Transverse colon (tissue), 4 donors: ENCODE data around the gene STIM1. TPM values are rescaled to one million over a fixed set of nuclear protein-coding genes. Genes with fewer than 3 reads are reported as not detected.
A peak's percentile ranks its signal among the peaks of the same experiment; 100 is the strongest.

Experiments used
- DNase-seq: peaks from one replicate; pipeline ENCODE4 v3.0.0-alpha.2; 2019
- H3K27ac ChIP-seq, 4 donors: fragments of 200-600 bp; sonication (generic); 2 replicates each; pipeline ENCODE4 v1.5.1; 2016 to 2018; ENCODE audit warnings: inconsistent platforms in 4 of 4
- H3K27me3 ChIP-seq: fragments of 200-600 bp; sonication (generic); 2 replicates; pipeline ENCODE4 v1.5.1; 2017; ENCODE audit warnings: inconsistent platforms
- H3K36me3 ChIP-seq, 4 donors: fragments of 200-600 bp; sonication (generic); 2 replicates each; pipeline ENCODE4 v1.5.1; 2017 to 2019; ENCODE audit warnings: inconsistent platforms in 4 of 4
- H3K4me1 ChIP-seq, 4 donors: fragments of 200-600 bp; sonication (generic); 2 replicates each; pipeline ENCODE4 v1.5.1; 2017 to 2020; ENCODE audit warnings: inconsistent platforms in 4 of 4
- H3K4me3 ChIP-seq, 4 donors: fragments of 200-600 bp; sonication (generic); 1 replicate in 1 of 4; 2 replicates in 3 of 4; pipeline versions ENCODE4 v1.5.1 to v1.6.1; 2017 to 2019; ENCODE audit warnings: inconsistent platforms in 4 of 4
- H3K9me3 ChIP-seq, 2 donors: fragments of 200-600 bp; sonication (generic); 2 replicates each; pipeline ENCODE4 v1.5.1; 2017 to 2019; ENCODE audit warnings: inconsistent platforms in 2 of 2
- EP300 ChIP-seq: sonication (generic); formaldehyde crosslinking; IDR thresholded peaks from one replicate; pipeline ENCODE4 v1.6.1; 2017; ENCODE audit warnings: antibody characterized with exemption, low read depth
- POLR2A ChIP-seq: fragments of 450-650 bp; IDR thresholded peaks from one replicate; pipeline ENCODE4 v1.6.1; 2016; ENCODE audit warnings: antibody characterized with exemption, mild to moderate bottlenecking, moderate library complexity
- POLR2AphosphoS5 ChIP-seq, 3 donors: sonication (generic); formaldehyde crosslinking; IDR thresholded peaks; one replicate each; pipeline ENCODE4 v1.6.1; 2016; ENCODE audit warnings: antibody characterized with exemption in 3 of 3
- WGBS, 2 donors: methylation state at CpG; one replicate each; pipeline ENCODE4 v1.1.5; 2018; ENCODE audit warnings: low coverage in 1 of 2; 5-methylcytosine and 5-hydroxymethylcytosine counted together
- in situ Hi-C, 4 donors: fragments of 200-750 bp; cut with MboI; loops; one replicate each; pipeline versions ENCODE4 v1.15.0 to v1.15.1; 2017; ENCODE audit warnings: low sequenced_read_pairs in 3 of 4, low pct_ligation_motif_present in 1 of 4, low pct_unique_long_range_greater_than_20kb in 1 of 4
- intact Hi-C: fragments of 100-400 bp; cut with DNase I; formaldehyde crosslinking; loops from one replicate; pipeline ENCODE4 v1.15.1; 2023; ENCODE audit warnings: low total_unique reads
- total RNA-seq, 4 donors: library from RNA; depleted of rRNA; stranded (reverse); fragments of >200 nt; gene quantifications; one replicate each; pipeline ENCODE4 v1.1.0, GENCODE V29; 2016
- TF ChIP-seq, protein P1 (sequence below), 5 experiments: fragments of 200-600 bp in 3 of 5; fragments of 450-650 bp in 2 of 5; sonication (generic) in 3 of 5; IDR thresholded peaks; 1 replicate in 2 of 5; 2 replicates in 3 of 5; pipeline ENCODE4 v1.5.1; 2016 to 2017; ENCODE audit warnings: antibody characterized with exemption in 5 of 5, inconsistent platforms in 3 of 5, mild to moderate bottlenecking in 2 of 5, moderate library complexity in 1 of 5

Gene STIM1
- total RNA-seq, 4 donors from 2014 or later = 41.2 to 79.3 (median 48.0) TPM

DNA sequence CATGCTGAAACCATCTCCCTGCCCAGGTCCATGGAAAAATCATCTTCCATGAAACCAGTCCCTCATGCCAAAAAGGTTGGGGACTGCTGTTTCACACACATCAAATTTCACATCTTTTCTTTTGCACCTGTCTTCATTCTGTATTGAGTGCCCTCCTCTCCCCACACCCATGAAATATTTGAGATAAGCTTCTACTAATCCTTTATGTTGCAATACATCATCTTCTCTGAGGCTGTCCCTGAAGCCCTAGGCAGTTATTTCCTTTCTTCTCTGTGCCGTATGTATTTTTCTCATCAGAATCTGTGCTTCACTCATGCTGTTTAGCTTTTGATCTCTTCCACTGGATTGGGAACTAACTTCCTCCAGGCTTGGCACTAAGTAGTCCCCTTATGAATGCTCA is 199.2 kb downstream of the STIM1 start:
- Histone ChIP-seq H3K4me3 (no peak overlapping the region), H3K27ac (no peak overlapping the region), H3K9me3 (no peaks in the 10 kb centered on the region), H3K4me1 (peaks cover 2 to 16% (median 12%) of the 10 kb centered on the region in 4 donors), H3K36me3 (peaks cover 0 to under 1% (median 0%) of the 10 kb centered on the region in 4 donors), H3K27me3 (no peaks in the 10 kb centered on the region)
- TF ChIP-seq POLR2AphosphoS5 (IDR thresholded peaks at IDR 0.05) = no peak
- no peak for TF ChIP-seq EP300
- TF ChIP-seq POLR2A = no peak
- TF ChIP-seq, protein P1, sequence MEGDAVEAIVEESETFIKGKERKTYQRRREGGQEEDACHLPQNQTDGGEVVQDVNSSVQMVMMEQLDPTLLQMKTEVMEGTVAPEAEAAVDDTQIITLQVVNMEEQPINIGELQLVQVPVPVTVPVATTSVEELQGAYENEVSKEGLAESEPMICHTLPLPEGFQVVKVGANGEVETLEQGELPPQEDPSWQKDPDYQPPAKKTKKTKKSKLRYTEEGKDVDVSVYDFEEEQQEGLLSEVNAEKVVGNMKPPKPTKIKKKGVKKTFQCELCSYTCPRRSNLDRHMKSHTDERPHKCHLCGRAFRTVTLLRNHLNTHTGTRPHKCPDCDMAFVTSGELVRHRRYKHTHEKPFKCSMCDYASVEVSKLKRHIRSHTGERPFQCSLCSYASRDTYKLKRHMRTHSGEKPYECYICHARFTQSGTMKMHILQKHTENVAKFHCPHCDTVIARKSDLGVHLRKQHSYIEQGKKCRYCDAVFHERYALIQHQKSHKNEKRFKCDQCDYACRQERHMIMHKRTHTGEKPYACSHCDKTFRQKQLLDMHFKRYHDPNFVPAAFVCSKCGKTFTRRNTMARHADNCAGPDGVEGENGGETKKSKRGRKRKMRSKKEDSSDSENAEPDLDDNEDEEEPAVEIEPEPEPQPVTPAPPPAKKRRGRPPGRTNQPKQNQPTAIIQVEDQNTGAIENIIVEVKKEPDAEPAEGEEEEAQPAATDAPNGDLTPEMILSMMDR (IDR thresholded peaks at IDR 0.05) = no peak
- WGBS, 2 donors = 93 to 94% methylated on average over 1 of the region's 1 CpG
- intact Hi-C loops (no loop called here), in situ Hi-C loops (no loop called here)
- DNase-seq = no peak

DNA sequence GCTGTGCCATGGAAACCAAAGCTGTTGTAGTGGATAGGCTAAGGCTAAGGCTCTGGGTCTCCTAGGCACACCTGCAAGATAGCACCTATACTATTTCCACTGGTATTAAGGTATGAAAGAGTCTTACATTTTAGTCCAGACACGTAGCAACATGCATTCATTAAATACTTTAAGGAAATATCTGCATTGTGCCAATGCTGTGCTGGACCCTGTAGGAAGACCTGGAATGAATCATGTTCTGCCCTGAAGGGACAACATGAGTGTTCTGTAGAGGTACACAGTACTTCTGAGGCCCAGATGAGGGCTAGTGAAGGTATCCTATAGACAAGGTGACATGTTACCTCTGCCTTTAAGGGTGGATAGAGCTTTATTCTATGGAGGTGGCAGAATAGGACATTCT is 204.0 kb downstream of the STIM1 start:
- H3K36me3 ChIP-seq = peaks cover 0 to 7% (median 0%) of the 10 kb centered on the region in 4 donors
- H3K4me3 ChIP-seq = no peak overlapping the region
- in situ Hi-C loops (no loop called here), intact Hi-C loops (no loop called here)
- no peaks in the 10 kb centered on the region for H3K27me3 ChIP-seq
- H3K9me3 ChIP-seq = no peaks in the 10 kb centered on the region
- WGBS, 2 donors = 80 to 87% methylated on average over 1 of the region's 1 CpG
- DNase-seq = no peak
- peaks cover 15 to 58% (median 31%) of the 10 kb centered on the region in 4 donors for H3K4me1 ChIP-seq
- TF ChIP-seq EP300 = no peak
- TF ChIP-seq, protein P1 (IDR thresholded peaks at IDR 0.05) = no peak
- TF ChIP-seq POLR2AphosphoS5 (IDR thresholded peaks at IDR 0.05) = no peak
- TF ChIP-seq POLR2A = no peak
- peak overlapping the region in 2 of 4 donors; percentile 60 to 61 for H3K27ac ChIP-seq

DNA sequence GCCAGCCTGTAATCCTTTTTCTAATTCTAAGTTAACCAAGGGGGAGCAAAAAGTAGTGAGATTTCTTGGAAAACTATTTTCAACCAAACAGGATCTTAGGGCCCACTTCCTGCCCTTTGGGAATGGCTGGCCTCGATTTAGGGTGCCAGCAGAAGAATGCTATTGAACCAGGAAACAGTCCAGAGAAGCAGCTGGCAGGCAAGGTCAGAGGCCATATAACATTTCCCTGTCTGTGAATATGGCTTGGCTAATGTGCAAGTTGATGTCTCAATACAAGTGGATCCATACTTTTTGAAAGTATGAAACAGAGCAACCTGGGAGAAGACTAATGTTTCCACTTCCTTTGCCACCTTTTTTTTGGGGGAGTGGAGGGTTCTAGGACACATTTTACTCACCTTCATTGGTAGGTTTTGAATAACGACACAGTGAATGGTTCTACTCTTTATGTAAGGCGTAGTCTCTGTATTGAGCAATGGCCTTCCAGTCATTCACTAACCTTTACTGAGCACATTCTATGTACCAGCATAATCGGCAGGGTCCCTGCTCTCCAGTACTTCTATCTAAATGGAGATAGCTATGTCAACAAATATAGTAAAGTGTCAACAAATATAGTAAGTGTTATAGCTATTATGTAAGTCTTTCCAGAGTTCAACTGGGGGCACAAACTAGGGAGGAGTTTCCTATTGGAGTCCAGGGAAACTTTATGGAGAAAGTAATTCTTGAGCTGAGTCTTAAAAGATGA is 204.9 kb downstream of the STIM1 start:
- TF ChIP-seq POLR2AphosphoS5 (IDR thresholded peaks at IDR 0.05) = peak in 1 of 3 donors; percentile 31
- TF ChIP-seq, protein P1 (IDR thresholded peaks at IDR 0.05) = no peak
- H3K27ac ChIP-seq = peak overlapping the region; percentile 49 to 61 (median 60)
- no peak overlapping the region for H3K4me3 ChIP-seq
- no peaks in the 10 kb centered on the region for H3K27me3 ChIP-seq
- WGBS, 2 donors = 39 to 42% methylated on average over 3 to 4 of the region's 4 CpGs
- peaks cover 21 to 67% (median 40%) of the 10 kb centered on the region in 4 donors for H3K4me1 ChIP-seq
- intact Hi-C loops = no loop called here
- DNase-seq = peak; percentile 33
- in situ Hi-C loops = no loop called here
- peaks cover 0 to 7% (median 0%) of the 10 kb centered on the region in 4 donors for H3K36me3 ChIP-seq
- H3K9me3 ChIP-seq = no peaks in the 10 kb centered on the region

DNA sequence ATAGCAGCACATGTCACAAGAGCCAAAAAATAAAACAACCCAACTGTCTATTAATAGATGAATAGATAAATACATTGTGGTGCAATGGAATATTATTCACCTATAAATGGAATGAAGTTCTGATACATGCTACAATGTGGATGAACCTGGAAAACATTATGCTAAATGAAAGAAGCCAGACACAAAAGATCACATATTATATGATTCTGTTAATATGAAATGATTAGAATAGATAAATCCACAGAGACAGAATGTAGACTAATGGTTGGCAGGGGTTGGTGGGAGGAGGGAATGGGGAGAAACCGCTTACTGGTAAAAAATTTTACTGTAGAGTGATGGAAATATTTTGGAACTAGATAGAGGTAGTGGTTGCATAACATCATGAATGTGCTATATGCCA is 206.2 kb downstream of the STIM1 start:
- no peak for DNase-seq
- Histone ChIP-seq H3K9me3 (no peaks in the 10 kb centered on the region), H3K27ac (no peak overlapping the region), H3K4me3 (no peak overlapping the region), H3K27me3 (no peaks in the 10 kb centered on the region), H3K36me3 (peaks cover 0 to 7% (median 0%) of the 10 kb centered on the region in 4 donors), H3K4me1 (peaks cover 21 to 80% (median 45%) of the 10 kb centered on the region in 4 donors)
- intact Hi-C loops = no loop called here
- WGBS, 2 donors = 78 to 84% methylated on average over 1 of the region's 1 CpG
- in situ Hi-C loops = no loop called here
- TF ChIP-seq EP300 (no peak), POLR2A (no peak), POLR2AphosphoS5 (IDR thresholded peaks at IDR 0.05) (no peak)
- TF ChIP-seq, protein P1 (IDR thresholded peaks at IDR 0.05) = no peak
